ENCODE data around the gene BRS3.

BRS3 gene

DNA sequence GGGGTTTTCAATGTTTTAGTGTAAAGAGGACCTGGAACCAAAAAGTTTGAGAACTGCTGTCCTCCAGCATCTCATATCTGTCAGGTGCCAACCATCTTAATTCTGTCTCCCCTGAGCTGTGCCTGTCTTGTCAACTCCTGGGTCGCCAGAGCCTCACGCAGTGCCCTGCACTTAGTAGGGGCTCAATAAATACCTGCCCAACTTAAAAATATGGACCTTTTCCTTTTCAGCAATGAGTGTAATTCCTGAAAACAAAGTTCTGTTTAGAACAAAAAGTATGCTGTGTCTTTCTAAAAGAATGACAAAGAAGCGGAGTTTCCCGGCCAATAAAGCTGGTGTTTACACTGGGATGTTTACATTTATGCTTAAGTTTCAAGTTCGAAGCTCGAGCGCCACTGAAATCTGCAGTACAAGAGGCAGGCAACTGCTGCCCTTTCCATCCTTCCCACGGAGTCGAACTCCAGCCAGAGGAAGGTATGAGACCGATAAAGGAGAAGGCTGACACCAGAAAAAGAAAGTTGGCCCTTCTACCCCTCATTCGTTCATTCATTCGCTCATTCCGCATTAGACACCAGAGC is 8.5 kb downstream of the BRS3 start:
- ChIA-PET CTCF (interaction anchor here (2.1 kb wide), 1 partner anchor 80 kb away, joined by 7 read pairs; no protein-coding TSS in a partner anchor), POLR2A (interaction anchor here (1.0 to 1.9 kb wide), 2 partner anchors 79 to 514 kb away, joined by 5 to 9 read pairs; no protein-coding TSS in a partner anchor)
- Histone ChIP-seq H3K27ac (ENCODE audit: extremely low read depth, low read depth, low read length) (peak overlapping the region; percentile 97), H3K36me3 (ENCODE audit: control insufficient read depth in 2 of 2, insufficient read depth in 1 of 2, low read length in 2 of 2) (peaks cover 13 to 16% of the 10 kb centered on the region in 2 experiments; a peak in 2 of 3 replicates), H3K4me1 (ENCODE audit: control insufficient read depth, insufficient read depth, low read length) (peaks cover 2% of the 10 kb centered on the region; the same call in 1 of the 2 replicates), H3K9me3 (ENCODE audit: control insufficient read depth, insufficient read depth, low read depth, low read length) (no peaks in the 10 kb centered on the region), H3K4me3 (ENCODE audit: low read depth, low read length) (peak overlapping the region; percentile 60)
- TF ChIP-seq ZNF366 (tag by site-specific recombination; conservative IDR thresholded peaks at IDR 0.05) (peak; percentile 74; the same call in 1 of the 2 replicates), ZNF335 (tag by site-specific recombination; conservative IDR thresholded peaks at IDR 0.05) (peak; percentile 79), ZNF157 (tag by site-specific recombination; IDR thresholded peaks at IDR 0.05) (no peak), ZNF24 (tag by site-specific recombination; IDR thresholded peaks at IDR 0.05) (peak; percentile 98; the same call in 1 of the 2 replicates), ZBTB17 (tag by site-specific recombination; IDR thresholded peaks at IDR 0.05) (peak; percentile 88; the same call in 1 of the 2 replicates), MZF1 (tag by site-specific recombination; IDR thresholded peaks at IDR 0.05; ENCODE audit: borderline replicate concordance) (no peak)
- TF ChIP-seq, protein P1, sequence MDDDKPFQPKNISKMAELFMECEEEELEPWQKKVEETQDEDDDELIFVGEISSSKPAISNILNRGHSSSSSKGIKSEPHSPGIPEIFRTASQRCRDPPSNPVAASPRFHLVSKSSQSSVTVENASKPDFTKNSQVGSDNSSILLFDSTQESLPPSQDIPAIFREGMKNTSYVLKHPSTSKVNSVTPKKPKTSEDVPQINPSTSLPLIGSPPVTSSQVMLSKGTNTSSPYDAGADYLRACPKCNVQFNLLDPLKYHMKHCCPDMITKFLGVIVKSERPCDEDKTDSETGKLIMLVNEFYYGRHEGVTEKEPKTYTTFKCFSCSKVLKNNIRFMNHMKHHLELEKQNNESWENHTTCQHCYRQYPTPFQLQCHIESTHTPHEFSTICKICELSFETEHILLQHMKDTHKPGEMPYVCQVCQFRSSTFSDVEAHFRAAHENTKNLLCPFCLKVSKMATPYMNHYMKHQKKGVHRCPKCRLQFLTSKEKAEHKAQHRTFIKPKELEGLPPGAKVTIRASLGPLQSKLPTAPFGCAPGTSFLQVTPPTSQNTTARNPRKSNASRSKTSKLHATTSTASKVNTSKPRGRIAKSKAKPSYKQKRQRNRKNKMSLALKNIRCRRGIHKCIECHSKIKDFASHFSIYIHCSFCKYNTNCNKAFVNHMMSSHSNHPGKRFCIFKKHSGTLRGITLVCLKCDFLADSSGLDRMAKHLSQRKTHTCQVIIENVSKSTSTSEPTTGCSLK (tag by site-specific recombination; IDR thresholded peaks at IDR 0.05): no peak
- TF ChIP-seq, protein P2, sequence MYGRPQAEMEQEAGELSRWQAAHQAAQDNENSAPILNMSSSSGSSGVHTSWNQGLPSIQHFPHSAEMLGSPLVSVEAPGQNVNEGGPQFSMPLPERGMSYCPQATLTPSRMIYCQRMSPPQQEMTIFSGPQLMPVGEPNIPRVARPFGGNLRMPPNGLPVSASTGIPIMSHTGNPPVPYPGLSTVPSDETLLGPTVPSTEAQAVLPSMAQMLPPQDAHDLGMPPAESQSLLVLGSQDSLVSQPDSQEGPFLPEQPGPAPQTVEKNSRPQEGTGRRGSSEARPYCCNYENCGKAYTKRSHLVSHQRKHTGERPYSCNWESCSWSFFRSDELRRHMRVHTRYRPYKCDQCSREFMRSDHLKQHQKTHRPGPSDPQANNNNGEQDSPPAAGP (tag by site-specific recombination; IDR thresholded peaks at IDR 0.05): 0 out of 2 replicates have a peak, but pooled peaks have one; percentile 47
- TF ChIP-seq, protein P3, sequence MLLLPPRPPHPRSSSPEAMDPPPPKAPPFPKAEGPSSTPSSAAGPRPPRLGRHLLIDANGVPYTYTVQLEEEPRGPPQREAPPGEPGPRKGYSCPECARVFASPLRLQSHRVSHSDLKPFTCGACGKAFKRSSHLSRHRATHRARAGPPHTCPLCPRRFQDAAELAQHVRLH (tag by site-specific recombination; IDR thresholded peaks at IDR 0.05): 0 out of 2 replicates have a peak, but pooled peaks have one; percentile 45

DNA sequence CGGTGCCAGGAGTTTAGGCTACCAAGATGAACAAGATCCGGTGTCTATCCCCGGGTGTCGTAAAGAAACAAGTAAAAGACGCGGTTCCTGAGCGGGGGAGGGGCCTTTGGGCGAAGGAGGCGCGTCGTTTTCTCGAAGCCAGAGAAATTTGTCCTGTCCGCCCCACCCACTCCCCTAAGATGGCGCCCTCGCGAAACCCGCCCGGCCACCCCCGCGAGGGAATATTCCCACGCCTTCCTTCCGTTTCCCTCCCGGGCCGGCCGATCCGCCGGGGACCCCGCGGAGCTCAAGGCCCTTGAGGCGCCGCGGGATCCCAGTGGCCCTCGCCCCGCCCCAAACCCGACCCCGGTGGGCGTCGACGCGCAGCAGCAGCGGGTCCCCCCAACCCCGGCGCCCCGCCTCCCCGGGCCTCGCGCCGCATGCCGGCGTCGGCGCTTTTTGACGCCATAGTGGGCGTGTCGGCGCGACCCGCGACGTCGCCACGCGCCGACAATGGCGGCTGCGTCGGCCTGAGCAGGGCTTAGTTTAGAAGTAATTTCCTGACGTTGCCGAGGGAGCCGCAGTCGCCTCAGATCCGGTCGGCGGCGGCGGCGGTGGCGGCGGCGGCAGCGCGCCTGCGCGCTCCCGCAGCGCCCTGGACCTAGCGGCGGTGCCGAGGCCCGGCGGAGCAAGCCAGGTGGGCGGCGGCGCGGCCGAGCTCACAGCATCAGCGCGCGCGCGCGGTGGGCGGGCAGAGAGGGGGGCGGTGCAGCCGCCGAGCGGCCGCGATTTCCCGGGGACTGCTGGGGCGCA is 9.2 kb downstream of the BRS3 start:
- CTCF ChIA-PET: interaction anchor here (1.2 to 2.1 kb wide), 3 partner anchors 80 to 469 kb away, joined by 3 to 7 read pairs (median 4); no protein-coding TSS in a partner anchor
- Histone ChIP-seq H3K27ac (ENCODE audit: extremely low read depth, low read depth, low read length) (peak overlapping the region; percentile 97), H3K36me3 (ENCODE audit: control insufficient read depth in 2 of 2, insufficient read depth in 1 of 2, low read length in 2 of 2) (peaks cover 20 to 22% of the 10 kb centered on the region in 2 experiments; a peak in 2 of 3 replicates), H3K4me1 (ENCODE audit: control insufficient read depth, insufficient read depth, low read length) (peaks cover 2% of the 10 kb centered on the region; the same call in 1 of the 2 replicates), H3K9me3 (ENCODE audit: control insufficient read depth, insufficient read depth, low read depth, low read length) (no peaks in the 10 kb centered on the region), H3K4me3 (ENCODE audit: low read depth, low read length) (peak overlapping the region; percentile 60)
- POLR2A ChIA-PET: interaction anchor here (1.0 to 1.9 kb wide), 2 partner anchors 78 to 515 kb away, joined by 5 to 9 read pairs; no protein-coding TSS in a partner anchor
- TF ChIP-seq RBAK (tag by site-specific recombination; IDR thresholded peaks at IDR 0.05) (no peak), SP7 (tag by site-specific recombination; IDR thresholded peaks at IDR 0.05) (peak; percentile 55), ZNF433 (tag by site-specific recombination; IDR thresholded peaks at IDR 0.05; ENCODE audit: low read depth) (no peak), KLF8 (tag by site-specific recombination; IDR thresholded peaks at IDR 0.05) (peak; percentile 83), ZNF558 (tag by site-specific recombination; IDR thresholded peaks at IDR 0.05) (no peak), HOXD13 (CRISPR knock-in tag; IDR thresholded peaks at IDR 0.05; ENCODE audit: borderline replicate concordance) (no peak), SP2 (tag by site-specific recombination; IDR thresholded peaks at IDR 0.05) (peak; percentile 70), PRDM1 (tag by site-specific recombination; IDR thresholded peaks at IDR 0.05) (peak; percentile 74), ZIC2 (tag by site-specific recombination; IDR thresholded peaks at IDR 0.05) (peak; percentile 55), ZFHX2 (tag by site-specific recombination; conservative IDR thresholded peaks at IDR 0.05) (peak; percentile 90), ZBTB7A (tag by site-specific recombination; IDR thresholded peaks at IDR 0.05; ENCODE audit: low read depth) (peak; percentile 44; the same call in 1 of the 2 replicates), KLF9 (tag by site-specific recombination; IDR thresholded peaks at IDR 0.05; ENCODE audit: low read depth) (peak; percentile 84), ZNF501 (tag by site-specific recombination; IDR thresholded peaks at IDR 0.05) (peak; percentile 27; the same call in 1 of the 2 replicates), ZEB2 (tag by site-specific recombination; IDR thresholded peaks at IDR 0.05) (peak; percentile 77), GLIS2 (tag by site-specific recombination; IDR thresholded peaks at IDR 0.05) (peak; percentile 95), IKZF3 (tag by site-specific recombination; IDR thresholded peaks at IDR 0.05) (peak; percentile 97)
- TF ChIP-seq, protein P2 (tag by site-specific recombination; IDR thresholded peaks at IDR 0.05): 0 out of 2 replicates have a peak, but pooled peaks have one; percentile 12
- TF ChIP-seq, protein P4, sequence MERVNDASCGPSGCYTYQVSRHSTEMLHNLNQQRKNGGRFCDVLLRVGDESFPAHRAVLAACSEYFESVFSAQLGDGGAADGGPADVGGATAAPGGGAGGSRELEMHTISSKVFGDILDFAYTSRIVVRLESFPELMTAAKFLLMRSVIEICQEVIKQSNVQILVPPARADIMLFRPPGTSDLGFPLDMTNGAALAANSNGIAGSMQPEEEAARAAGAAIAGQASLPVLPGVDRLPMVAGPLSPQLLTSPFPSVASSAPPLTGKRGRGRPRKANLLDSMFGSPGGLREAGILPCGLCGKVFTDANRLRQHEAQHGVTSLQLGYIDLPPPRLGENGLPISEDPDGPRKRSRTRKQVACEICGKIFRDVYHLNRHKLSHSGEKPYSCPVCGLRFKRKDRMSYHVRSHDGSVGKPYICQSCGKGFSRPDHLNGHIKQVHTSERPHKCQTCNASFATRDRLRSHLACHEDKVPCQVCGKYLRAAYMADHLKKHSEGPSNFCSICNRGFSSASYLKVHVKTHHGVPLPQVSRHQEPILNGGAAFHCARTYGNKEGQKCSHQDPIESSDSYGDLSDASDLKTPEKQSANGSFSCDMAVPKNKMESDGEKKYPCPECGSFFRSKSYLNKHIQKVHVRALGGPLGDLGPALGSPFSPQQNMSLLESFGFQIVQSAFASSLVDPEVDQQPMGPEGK (tag by site-specific recombination; IDR thresholded peaks at IDR 0.05): peak; percentile 92

Measured in HEK293 (cell line).